ENCODE data around the gene ADD2. TPM values are rescaled to one million over a fixed set of nuclear protein-coding genes. Genes with fewer than 3 reads are reported as not detected.

Gene ADD2
- total RNA-seq, 1 experiment from 2014 or later, result 5.6 TPM

DNA sequence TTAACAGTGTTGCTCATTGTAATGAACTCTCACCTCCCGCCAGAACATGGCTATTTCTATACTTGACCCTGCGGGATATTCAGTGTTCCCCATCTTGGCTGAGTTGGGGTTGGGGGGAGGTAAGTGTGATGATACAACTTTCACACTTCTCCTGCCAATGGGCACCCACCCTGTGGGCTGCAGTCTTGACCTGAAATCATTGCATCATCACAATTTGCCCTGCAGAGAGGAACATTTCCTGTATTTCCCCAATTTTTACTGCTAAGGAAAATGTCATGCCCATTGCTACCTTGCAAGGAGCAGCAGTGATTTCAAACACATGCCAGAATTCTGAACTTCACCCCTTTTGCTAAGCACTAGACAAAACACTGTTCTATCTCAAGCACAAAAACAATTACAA, 92.1 kb downstream of the ADD2 start:
- BruUV-seq (replicated peaks), result no TSS peak
- intact Hi-C loops (cut with micrococcal nuclease; ENCODE audit: unreplicated experiment), result no loop called here
- no peaks in the 10 kb centered on the region for H3K27me3 ChIP-seq (replicated peaks; ENCODE audit: insufficient read depth, low read depth, low read length, poor library complexity)
- no peak overlapping the region for H3K27ac ChIP-seq (ENCODE audit: low read depth, low read length, poor library complexity, severe bottlenecking)
- ChIA-PET POLR2A (ENCODE audit: low non-redundant PET) (no interaction called here), CTCF (no interaction called here)
- TF ChIP-seq, protein P1, sequence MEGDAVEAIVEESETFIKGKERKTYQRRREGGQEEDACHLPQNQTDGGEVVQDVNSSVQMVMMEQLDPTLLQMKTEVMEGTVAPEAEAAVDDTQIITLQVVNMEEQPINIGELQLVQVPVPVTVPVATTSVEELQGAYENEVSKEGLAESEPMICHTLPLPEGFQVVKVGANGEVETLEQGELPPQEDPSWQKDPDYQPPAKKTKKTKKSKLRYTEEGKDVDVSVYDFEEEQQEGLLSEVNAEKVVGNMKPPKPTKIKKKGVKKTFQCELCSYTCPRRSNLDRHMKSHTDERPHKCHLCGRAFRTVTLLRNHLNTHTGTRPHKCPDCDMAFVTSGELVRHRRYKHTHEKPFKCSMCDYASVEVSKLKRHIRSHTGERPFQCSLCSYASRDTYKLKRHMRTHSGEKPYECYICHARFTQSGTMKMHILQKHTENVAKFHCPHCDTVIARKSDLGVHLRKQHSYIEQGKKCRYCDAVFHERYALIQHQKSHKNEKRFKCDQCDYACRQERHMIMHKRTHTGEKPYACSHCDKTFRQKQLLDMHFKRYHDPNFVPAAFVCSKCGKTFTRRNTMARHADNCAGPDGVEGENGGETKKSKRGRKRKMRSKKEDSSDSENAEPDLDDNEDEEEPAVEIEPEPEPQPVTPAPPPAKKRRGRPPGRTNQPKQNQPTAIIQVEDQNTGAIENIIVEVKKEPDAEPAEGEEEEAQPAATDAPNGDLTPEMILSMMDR (conservative IDR thresholded peaks at IDR 0.05; ENCODE audit: low read depth, low read length), result no peak
- no peak for TF ChIP-seq EZH2 (IDR thresholded peaks at IDR 0.05; ENCODE audit: borderline replicate concordance, low read depth, low read length, poor library complexity, severe bottlenecking)
- no peak for DNase-seq (ENCODE audit: low spot score)
- H3K9me3 ChIP-seq (ENCODE audit: low read depth, low read length, poor library complexity, severe bottlenecking), result no peaks in the 10 kb centered on the region
- H3K4me1 ChIP-seq (ENCODE audit: insufficient read depth, low read length, poor library complexity, severe bottlenecking), result no peaks in the 10 kb centered on the region
- H3K36me3 ChIP-seq (ENCODE audit: insufficient read depth, low read length, poor library complexity, severe bottlenecking), result no peaks in the 10 kb centered on the region
- no peak overlapping the region for H3K4me3 ChIP-seq (ENCODE audit: low read depth, low read length, poor library complexity, severe bottlenecking)

DNA sequence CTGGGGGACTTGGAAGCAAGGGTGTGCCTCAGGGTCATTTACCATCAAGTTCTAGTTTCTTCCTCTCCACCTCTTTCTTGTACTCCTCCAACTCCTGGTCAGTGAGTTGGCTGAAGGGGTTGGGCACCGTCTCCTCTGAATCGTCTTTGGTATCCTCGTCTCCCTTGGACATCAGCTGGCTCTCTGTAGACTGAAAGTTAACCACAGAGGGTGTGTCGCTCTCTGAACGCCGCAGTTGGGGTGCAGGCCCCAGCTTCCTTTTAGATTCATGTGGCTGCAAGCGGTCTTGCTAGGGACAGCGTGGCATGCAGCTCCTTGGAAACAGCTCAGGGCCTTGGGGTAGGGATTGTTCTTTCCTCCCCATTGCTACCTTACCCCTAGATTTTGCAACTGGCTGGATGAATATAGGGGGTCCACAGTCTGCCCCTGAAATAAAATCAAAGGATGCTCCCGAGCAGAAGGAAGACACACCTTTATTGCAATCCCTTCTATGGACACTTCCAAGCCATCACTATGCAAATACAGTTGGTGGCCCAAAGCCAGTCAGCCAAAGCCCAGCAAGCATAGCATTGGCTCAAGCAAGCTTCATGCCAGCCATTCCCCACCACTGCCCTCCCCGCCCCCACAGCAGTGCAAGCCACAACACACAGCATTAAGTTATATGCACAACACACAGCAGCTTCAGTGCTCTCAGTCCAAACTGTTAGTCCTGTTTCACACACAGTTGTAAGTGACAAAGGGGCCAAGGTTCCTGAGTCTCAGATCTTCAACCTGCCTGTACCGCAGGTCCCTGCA, 93.2 kb downstream of the ADD2 start:
- intact Hi-C loops (cut with micrococcal nuclease; ENCODE audit: unreplicated experiment), result no loop called here
- no peak for DNase-seq (ENCODE audit: low spot score)
- H3K36me3 ChIP-seq (ENCODE audit: insufficient read depth, low read length, poor library complexity, severe bottlenecking), result no peaks in the 10 kb centered on the region
- no peaks in the 10 kb centered on the region for H3K27me3 ChIP-seq (replicated peaks; ENCODE audit: insufficient read depth, low read depth, low read length, poor library complexity)
- no TSS peak for BruUV-seq (replicated peaks)
- TF ChIP-seq EZH2 (IDR thresholded peaks at IDR 0.05; ENCODE audit: borderline replicate concordance, low read depth, low read length, poor library complexity, severe bottlenecking), result no peak
- TF ChIP-seq, protein P1 (conservative IDR thresholded peaks at IDR 0.05; ENCODE audit: low read depth, low read length), result no peak
- POLR2A ChIA-PET (ENCODE audit: low non-redundant PET), result no interaction called here
- H3K27ac ChIP-seq (ENCODE audit: low read depth, low read length, poor library complexity, severe bottlenecking), result no peak overlapping the region
- H3K4me1 ChIP-seq (ENCODE audit: insufficient read depth, low read length, poor library complexity, severe bottlenecking), result no peaks in the 10 kb centered on the region
- no peaks in the 10 kb centered on the region for H3K9me3 ChIP-seq (ENCODE audit: low read depth, low read length, poor library complexity, severe bottlenecking)
- no peak overlapping the region for H3K4me3 ChIP-seq (ENCODE audit: low read depth, low read length, poor library complexity, severe bottlenecking)
- CTCF ChIA-PET, result no interaction called here

DNA sequence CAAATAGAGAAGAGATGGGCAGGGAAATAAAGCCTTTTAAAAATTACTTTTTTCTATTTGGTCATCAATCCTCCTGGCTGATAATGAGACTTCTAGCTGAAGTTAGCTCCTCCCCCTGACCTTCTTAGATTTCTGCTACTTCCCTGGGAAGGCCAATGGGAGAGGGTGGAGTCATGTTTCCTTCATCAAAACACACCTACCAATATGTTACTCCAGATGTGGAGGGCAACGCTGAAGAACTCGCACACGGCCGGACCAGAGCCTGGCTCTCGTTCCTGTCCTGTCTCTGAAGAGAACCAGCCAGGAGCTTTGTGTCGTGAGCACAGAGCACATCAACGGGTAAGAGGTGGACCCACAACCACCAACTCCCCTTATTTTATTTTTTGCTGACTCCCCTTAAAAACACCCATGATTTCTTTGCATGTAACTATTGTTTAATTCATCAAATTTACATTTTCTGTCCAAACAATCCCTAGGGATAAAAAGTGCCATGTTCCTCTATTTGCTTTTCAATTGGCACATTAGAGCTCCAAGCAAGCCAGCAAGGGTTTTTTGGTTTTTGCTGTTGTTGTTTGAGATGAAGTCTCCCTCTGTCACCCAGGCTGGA, 94.9 kb downstream of the ADD2 start:
- intact Hi-C loops (cut with micrococcal nuclease; ENCODE audit: unreplicated experiment), result no loop called here
- Histone ChIP-seq H3K4me3 (ENCODE audit: low read depth, low read length, poor library complexity, severe bottlenecking) (no peak overlapping the region), H3K9me3 (ENCODE audit: low read depth, low read length, poor library complexity, severe bottlenecking) (no peaks in the 10 kb centered on the region), H3K36me3 (ENCODE audit: insufficient read depth, low read length, poor library complexity, severe bottlenecking) (no peaks in the 10 kb centered on the region), H3K27me3 (replicated peaks; ENCODE audit: insufficient read depth, low read depth, low read length, poor library complexity) (no peaks in the 10 kb centered on the region), H3K4me1 (ENCODE audit: insufficient read depth, low read length, poor library complexity, severe bottlenecking) (no peaks in the 10 kb centered on the region), H3K27ac (ENCODE audit: low read depth, low read length, poor library complexity, severe bottlenecking) (no peak overlapping the region)
- CTCF ChIA-PET, result no interaction called here
- POLR2A ChIA-PET (ENCODE audit: low non-redundant PET), result interaction anchor here (0.6 kb wide), 1 partner anchor 684 kb away, joined by 4 read pairs; no protein-coding TSS in a partner anchor
- DNase-seq (ENCODE audit: low spot score), result peak; percentile 4
- no peak for TF ChIP-seq EZH2 (IDR thresholded peaks at IDR 0.05; ENCODE audit: borderline replicate concordance, low read depth, low read length, poor library complexity, severe bottlenecking)
- TF ChIP-seq, protein P1 (conservative IDR thresholded peaks at IDR 0.05; ENCODE audit: low read depth, low read length), result no peak
- no TSS peak for BruUV-seq (replicated peaks)
